GM19397 (cell line): ENCODE measurements around the gene AOC3.
"Not testable (repeated sequence)": the region's sequence is repeated elsewhere in the genome, so short reads cannot be mapped to it uniquely, and the experiment has no call there.

Experiments
- ATAC-seq: cut with Tn5 transposase; IDR thresholded peaks from one replicate; pipeline ENCODE4 v1.9.1; 2021; ENCODE audit warnings: mild to moderate bottlenecking, moderate library complexity; ENCODE audit not compliant: unreplicated experiment

AOC3 gene

DNA sequence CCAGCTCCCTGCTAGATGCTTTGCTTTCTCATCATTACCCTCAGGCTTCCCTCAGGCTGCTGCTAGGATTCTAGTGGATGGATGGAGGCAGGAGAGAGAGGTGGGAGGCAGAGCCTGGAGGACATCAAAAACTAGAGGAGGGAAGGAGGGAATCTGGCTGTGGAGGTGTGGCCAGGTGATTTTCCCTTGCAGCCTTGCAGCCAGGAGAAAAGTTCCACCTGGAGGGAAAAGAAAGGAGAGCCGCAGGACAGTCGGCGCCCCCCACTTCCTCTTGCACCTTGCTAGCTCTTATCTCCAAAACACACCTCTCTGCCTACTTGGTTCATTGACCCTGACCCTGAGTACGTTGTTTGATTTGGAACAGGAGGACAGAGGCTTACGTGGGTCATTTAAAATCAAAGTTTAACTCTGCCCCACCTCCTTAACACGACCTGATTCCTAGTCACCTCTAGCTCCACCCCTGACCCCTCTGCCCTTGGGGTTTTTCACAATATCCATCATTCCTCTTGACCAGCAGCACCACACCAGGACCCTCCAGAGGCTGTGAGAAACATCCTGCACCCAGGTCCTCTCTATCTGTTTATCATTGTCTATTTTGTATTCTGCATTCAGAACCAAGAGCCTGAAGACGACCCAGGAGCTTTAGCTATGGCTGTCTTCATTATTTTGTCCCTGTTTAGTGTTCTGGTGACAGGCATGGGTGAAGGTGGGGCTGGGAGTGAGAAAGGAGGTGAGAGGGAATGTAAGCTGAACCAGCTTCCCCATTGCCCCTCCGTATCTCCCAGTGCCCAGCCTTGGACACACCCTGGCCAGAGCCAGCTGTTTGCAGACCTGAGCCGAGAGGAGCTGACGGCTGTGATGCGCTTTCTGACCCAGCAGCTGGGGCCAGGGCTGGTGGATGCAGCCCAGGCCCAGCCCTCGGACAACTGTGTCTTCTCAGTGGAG, 15.9 kb downstream of the AOC3 start:
- no peak for ATAC-seq

DNA sequence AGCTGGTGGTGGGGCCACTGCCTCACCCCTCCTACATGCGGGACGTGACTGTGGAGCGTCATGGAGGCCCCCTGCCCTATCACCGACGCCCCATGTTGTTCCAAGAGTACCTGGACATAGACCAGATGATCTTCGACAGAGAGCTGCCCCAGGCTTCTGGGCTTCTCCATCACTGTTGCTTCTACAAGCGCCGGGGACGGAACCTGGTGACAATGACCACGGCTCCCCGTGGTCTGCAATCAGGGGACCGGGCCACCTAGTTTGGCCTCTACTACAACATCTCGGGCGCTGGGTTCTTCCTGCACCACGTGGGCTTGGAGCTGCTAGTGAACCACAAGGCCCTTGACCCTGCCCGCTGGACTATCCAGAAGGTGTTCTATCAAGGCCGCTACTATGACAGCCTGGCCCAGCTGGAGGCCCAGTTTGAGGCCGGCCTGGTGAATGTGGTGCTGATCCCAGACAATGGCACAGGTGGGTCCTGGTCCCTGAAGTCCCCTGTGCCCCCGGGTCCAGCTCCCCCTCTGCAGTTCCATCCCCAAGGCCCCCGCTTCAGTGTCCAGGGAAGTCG, 16.8 kb downstream of the AOC3 start:
- ATAC-seq: not testable (repeated sequence)

DNA sequence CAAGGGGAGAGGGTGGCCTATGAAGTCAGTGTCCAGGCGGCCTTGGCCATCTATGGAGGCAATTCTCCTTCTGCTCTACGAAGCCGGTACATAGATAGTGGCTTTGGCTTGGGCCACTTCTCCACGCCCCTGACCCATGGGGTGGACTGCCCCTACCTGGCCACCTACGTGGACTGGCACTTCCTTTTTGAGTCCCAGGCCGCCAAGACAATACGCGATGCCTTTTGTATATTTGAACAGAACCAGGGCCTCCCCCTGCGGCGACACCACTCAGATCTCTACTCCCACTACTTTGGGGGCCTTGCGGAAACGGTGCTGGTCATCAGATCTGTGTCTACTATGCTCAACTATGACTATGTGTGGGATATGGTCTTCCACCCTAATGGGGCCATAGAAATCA, 17.3 kb downstream of the AOC3 start:
- no peak for ATAC-seq

DNA sequence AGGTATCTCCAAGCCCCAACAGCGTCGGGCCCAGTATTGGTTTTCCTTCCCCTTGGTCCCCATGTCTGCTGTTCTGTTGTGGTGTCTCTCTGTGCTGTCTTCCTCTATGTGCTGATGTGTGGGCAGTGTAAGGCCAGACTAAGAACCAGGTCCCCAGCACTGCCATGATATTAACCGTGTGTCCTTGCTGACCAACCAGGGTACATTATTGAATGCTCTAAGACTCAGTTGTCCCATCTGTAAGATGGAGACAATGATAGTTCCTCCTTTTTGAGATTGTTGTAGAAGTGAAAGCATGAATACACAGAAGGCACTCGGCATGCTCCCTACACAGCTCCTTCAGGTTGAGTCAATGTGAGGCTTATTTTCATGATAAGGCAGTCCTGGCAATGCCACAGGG, 20.6 kb downstream of the AOC3 start:
- ATAC-seq: no peak

DNA sequence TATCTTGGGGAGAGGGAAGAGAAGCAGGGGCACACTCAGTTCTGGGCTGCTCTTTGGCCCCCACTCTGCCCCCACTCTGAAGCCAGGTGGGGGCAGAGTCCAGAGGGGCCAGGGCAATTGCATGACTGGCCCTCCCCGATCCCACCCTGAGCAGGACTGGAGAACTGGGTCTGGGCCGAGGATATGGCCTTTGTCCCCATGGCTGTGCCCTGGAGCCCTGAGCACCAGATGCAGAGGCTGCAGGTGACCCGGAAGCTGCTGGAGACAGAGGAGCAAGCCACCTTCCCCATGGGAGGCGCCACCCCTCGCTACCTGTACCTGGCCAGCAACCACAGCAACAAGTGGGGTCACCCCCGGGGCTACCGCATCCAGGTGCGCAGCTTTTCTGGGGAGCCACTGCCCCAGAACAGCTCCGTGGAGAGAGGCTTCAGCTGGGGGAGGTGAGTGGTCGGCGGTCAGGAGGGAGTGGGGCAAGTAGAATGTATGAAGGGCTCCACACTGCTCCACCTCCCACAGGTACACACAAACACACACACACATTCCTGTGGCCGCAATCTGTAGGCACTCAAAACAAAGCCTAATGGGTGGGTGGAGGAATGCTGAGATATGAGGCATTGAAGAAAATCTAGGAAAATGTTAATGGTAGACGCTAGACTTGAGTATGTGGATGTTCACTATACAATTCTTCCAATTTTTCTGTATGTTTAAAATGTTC, 21.4 kb downstream of the AOC3 start:
- no peak for ATAC-seq

DNA sequence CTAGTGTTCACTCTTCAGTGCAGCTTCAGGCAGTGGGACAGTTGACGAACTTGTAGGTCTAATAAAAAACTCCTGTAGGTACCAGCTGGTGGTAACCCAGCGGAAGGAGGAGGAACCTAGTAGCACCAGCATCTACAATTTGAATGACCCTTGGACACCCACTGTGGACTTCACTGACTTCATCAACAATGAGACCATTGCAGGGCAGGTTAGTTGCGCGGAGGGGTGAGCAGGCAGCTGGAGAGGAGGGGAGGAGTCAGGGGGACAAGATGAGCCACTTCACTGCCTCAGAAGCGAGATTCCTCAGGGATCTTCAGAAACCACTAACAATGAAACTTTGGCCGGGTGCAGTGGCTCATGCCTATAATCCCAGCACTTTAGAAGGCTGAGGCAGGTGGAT, 22.3 kb downstream of the AOC3 start:
- ATAC-seq: no peak

DNA sequence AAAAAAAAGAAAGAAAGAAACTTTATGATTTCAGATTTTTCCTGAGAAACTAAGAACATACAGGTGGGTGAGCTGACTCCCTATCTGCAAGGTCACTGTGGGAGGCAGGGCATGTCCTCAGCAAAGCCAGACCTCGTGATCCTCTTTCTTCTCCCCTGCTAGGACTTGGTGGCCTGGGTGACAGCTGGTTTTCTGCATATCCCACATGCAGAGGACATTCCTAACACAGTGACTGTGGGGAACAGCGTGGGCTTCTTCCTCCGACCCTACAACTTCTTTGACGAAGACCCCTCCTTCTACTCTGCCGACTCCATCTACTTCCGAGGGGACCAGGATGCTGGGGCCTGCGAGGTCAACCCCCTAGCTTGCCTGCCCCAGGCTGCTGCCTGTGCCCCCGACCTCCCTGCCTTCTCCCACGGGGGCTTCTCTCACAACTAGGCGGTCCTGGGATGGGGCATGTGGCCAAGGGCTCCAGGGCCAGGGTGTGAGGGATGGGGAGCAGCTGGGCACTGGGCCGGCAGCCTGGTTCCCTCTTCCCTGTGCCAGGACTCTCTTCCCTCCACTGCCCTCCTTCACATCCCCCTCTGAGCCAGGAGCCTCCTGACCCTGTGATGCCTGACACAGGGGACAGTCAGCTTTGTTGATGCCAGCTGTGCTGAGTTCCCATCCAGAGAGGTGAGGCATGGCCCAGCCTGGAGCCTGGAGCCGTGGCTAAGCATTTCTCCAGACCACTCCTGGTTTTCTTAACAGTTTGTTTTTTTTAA, 23.1 kb downstream of the AOC3 start:
- ATAC-seq: not testable (repeated sequence)

DNA sequence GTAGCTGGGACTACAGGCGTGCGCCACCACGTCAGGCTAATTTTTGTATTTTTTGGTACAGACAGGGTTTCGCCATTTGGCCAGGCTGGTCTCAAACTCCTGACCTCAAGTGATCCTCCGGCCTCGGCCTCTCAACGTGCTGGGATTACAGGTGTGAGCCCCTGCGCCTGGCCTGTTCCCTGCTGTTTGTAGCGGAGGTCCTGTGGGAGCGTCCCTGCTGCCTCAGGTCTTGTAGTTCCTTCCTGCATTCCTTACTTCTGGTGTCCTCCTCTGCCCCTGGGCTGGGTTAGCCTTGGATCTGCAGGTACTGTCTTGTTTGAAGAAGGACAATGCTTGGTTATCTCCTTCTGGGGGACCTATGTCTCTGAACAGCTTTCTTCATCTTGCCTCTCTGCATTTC, 26.0 kb downstream of the AOC3 start:
- no peak for ATAC-seq

DNA sequence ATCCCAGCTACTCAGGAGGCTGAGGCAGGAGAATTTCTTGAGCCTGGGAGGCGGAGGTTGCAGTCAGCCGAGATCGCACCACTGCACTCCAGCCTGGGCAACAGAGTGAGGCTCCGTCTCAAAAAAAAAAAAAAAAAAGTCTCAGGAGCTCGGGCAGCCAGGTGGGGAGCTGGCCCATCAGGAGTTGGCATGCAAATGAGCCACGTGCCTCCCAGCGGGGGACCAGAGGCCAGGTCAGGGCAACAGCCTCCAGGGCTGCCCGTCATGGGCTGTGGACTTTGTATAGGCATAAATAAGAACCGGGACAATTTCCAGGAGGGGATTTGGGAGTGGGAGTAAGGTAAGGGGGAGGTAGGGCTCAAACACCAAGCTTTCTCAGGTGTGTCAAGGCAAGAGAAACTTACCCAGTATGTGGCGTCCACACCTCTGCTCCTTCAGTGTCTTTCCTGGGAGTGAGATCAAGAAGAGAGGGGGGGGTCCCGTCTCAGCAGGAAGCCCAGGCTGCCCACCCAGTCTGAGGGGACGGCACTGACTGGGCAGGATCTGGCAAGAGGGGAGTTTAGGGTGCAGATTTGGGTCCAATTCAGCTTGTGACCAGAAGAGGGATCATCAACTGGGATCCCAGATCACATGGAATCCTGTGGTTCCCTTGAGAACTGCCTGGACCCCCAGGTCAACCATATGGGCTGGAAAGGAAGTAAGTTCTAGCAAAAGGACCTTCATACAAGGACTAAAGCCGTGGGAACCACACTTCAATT, 27.3 kb downstream of the AOC3 start:
- no peak for ATAC-seq

DNA sequence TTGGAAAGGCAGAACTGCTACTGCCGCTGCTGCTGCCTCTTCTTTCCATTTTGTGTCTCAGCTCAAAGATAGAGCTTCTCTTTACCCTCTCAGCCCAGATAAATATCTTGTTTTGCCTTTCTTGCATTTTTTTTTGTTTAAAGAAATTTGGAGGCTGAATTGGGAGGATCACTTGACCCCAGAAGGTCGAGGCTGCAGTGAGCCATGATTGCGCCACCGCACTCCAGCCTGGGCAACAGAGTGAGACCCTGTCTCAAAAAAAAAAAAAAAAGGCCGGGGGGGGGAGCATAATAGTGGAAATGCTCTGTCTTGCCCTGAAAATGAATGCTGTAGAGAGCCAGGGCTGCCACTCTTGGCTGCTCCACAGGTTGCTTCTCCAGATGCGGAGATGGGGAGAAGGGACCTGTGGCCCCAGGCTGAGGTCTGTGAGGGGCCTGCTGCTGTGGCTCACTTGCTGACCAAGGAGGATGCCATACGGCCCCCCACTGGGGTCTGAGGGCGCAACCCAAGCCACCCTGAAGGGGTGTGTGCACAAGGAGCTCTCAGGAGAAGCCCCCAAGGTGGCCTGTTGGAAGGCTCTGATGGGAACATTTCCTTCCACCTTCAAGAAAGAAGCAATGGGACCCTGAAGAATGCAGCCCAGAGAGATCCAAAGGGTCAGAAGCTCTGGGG, 28.1 kb downstream of the AOC3 start:
- ATAC-seq: no peak

DNA sequence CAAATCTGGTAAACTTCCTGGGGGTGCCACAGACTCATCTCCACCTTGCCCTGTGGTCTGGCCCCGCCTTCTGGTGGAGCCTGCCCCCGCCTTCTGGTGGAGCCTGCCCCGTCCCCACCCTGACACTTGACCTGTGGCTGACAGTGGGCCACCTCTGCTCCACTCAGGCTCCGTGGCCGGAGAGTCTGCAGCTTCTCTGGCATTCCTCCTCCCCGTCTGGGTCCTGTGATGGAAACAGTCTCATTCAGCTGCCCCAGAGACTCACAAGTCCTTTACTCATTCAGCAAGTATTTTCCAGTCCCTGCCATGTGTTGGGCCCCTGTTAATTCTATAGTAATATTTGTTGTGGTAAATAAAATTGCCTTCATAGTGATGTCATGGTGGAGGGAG, 28.6 kb downstream of the AOC3 start:
- no peak for ATAC-seq

DNA sequence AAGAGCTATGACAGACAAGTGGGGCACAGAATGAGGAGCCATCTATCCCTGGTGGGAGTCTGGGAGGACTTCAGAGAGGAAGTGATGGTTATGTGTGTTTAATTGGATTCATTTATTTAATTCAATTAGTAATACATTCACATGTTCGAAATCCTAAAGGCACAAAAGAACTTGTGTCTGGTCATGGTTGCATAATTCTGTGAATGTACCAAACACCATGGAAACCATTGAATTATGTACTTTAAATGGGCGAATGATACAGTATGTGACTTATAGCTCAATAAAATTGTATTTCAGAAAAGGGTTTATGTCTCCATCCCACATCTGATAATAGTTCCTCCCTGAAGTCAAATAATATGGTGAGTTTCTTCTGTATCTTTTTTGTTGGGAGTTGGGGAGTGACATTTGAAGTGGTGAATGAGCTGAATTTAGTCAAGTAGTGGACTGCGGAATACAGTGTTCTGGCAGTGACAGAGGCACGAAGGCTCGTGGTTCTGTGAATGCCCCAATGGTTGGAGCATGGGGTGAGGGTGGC, 29.8 kb downstream of the AOC3 start:
- ATAC-seq: no peak

DNA sequence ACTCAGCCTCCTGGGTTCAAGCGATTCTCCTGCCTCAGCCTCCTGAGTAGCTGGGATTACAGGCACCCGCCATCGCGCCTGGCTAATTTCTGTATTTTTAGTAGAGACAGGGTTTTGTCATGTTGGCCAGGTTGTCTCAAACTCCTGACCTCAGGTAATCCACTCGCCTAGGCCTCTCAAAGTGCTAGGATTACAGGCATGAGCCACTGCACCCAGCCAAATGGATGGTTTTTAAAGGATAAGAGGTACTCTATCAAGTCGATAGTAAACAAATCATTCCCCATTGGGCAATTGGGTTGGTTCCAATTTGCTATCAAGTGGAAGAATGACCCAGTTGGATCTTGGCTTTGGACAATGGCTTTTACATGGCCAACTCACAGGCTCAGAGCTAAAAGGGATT, 30.7 kb downstream of the AOC3 start:
- not testable (repeated sequence) for ATAC-seq

DNA sequence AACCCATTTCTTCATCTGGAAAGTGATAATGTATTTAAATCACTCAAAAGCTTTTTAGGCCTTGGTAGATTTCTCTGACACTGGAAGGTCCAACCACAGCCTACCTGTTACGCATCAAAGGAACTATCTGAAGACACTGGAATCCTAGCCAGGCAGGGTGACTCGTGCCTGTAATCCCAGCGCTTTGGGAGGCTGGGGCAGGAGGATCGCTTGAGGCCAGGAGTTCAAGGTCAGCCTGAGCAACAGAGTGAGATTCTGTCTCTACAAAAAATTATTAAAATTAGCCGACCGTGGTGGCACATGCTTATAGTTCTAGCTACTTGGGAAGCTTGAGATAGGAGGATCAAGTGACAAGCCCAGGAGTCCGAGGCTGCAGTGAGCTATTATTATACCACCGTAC, 31.2 kb downstream of the AOC3 start:
- no peak for ATAC-seq

DNA sequence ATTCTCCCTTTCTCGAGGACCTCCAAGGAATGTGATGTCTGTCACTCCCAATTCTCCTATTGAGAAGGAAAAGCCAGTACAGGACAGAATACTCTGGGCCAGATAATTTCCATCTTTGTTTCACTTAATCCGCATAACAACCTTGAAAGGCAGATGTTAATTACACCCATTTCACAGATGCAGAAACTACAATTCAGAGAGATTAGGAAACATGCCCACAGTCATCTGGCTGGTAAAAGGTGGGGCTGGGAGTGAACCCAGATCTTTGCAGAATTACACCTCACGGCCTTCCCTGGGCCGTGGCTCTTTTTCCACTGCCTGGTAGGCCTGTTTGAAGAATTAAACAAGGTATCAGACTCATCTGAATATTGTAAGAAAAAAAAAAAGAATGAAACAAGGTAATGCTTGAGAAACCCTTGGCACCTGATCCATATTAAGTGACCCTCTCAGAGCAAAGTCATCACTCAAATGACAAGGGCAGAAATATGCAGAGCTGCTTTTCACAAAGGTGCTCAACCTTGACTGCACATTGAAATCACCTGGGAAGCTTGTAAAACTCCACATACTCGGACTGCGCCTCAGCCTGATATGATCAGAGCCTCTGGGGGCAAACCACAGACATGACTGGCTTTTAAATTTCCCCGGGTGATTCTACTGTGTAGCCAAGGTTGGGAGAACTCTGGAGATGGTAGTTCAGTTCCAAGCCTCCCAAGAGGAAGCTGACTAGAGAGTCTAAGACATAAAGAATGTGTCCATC, 33.0 kb downstream of the AOC3 start:
- no peak for ATAC-seq

DNA sequence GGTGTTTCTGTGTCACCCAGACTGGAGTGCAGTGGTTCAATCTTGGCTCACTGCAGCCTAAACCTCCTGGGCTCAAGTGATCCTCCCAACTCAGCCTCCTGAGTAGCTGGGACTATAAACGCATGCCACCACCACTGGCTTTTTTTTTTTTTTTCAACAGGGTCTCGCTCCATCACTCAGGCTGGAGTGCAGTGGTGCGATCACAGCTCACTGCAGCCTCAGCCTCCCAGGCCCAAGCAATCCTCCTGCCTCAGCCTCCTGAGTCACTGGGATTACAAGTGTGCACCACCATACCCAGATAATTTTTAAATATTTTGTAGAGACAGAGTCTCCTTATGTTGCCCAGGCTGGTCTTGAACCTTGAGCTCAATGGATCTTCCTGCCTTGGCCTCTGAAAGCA, 34.8 kb downstream of the AOC3 start:
- ATAC-seq: not testable (repeated sequence)

DNA sequence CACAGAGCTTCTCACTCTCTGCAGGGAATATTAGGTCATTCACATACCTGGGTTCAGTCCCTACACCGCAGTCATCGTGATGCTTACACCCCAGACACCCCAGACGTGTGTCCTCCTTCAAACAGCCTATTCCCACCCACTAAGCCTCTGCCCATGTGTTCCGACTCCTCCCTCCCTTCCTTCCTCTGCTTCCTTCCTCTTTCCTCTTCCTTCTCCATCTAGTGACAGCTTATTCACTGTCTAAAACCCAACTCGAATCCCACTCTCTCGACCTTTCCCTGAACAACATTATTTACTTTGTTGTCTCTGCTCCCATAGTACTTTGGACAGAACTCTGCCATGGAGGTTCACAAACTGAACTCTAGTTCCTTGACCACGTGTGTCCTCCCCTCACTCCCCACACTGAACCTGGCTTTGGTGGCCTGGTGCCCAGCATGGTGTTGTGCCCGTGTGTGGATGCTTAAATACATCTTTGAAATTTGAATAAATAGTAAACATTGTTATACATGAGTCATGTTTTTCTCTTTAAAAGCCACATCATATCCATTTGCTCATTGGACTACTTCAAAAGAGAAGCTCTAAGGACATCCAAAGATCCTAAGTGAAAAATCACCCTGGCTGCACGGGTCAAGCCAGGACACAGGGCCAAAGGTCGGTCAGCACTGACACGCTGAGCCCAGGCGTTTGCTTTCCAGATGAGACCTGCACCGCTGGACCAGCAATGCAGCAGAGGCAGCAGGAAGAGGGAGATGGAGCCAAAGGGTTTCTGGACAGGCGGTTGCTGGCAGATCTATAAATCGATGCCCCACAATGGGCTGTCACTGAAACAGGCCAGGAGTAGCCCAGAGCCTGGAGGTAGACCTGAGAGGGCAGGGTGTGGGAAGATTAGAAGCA, 35.5 kb downstream of the AOC3 start:
- no peak for ATAC-seq

DNA sequence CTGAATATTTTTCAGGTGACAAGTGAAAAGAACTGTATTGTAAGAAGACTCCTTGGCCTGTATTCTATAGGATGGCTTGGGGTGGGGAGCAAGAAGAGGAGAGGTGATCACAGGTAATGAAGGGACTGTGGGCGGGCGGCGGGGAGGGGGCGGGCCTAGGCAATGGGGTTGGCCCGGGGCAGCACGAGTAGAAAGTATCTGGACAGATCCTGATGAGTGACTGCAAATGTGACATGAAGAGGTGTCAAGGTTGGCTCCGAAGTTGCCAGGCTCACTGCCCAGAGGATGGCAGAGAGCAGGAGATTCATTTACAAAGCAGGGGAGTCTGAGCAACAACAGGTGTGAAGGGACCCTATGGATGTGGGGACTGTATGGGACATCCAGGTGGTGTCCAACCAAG, 38.8 kb downstream of the AOC3 start:
- ATAC-seq: no peak
